H1 (cell line): ENCODE results near the gene RASAL1. TPM values are rescaled to one million over a fixed set of nuclear protein-coding genes. Genes with fewer than 3 reads are reported as not detected.

Experiments
- CEBPB ChIP-seq: IDR thresholded peaks from 2 replicates; pipeline ENCODE4 v1.6.1; 2012; ENCODE audit warnings: low read depth, low read length
- CHD7 ChIP-seq: fragments of 300-600 bp; sonication (generic); IDR thresholded peaks from 2 replicates; pipeline ENCODE4 v1.7.1; 2012; ENCODE audit warnings: low read length, moderate library complexity, mild to moderate bottlenecking, inconsistent platforms; ENCODE audit not compliant: insufficient replicate concordance
- EP300 ChIP-seq, 2 experiments: IDR thresholded peaks; 1 replicate in 1 of 2; 2 replicates in 1 of 2; pipeline ENCODE4 v1.6.1; 2011 to 2012; ENCODE audit warnings: low read depth in 2 of 2, low read length in 2 of 2, mild to moderate bottlenecking in 2 of 2, borderline replicate concordance in 1 of 2, inconsistent platforms in 1 of 2, moderate library complexity in 1 of 2
- HDAC6 ChIP-seq: IDR thresholded peaks from one replicate; pipeline ENCODE4 v1.7.1; 2012; ENCODE audit warnings: low read depth, mild to moderate bottlenecking, inconsistent platforms, low read length, moderate library complexity
- JUND ChIP-seq: IDR thresholded peaks from 2 replicates; pipeline ENCODE4 v1.6.1; 2011; ENCODE audit warnings: mild to moderate bottlenecking, improper control_type of control experiment, low read length
- NANOG ChIP-seq: IDR thresholded peaks from 2 replicates; pipeline ENCODE4 v1.6.1; 2011; ENCODE audit warnings: low read length, low read depth, mild to moderate bottlenecking, inconsistent platforms; ENCODE audit not compliant: insufficient read depth, poor library complexity, severe bottlenecking
- POLR2A ChIP-seq, 2 experiments: IDR thresholded peaks; 1 replicate in 1 of 2; 2 replicates in 1 of 2; pipeline ENCODE4 v1.6.1; 2011; ENCODE audit warnings: low read depth in 2 of 2, low read length in 2 of 2, mild to moderate bottlenecking in 2 of 2; ENCODE audit errors: control extremely low read depth in 1 of 2
- RBBP5 ChIP-seq: IDR thresholded peaks from 2 replicates; pipeline ENCODE4 v1.7.1; 2012; ENCODE audit warnings: low read depth, mild to moderate bottlenecking, inconsistent platforms, low read length, moderate library complexity, borderline replicate concordance
- SAP30 ChIP-seq: fragments of 300-600 bp; sonication (generic); IDR thresholded peaks from 2 replicates; pipeline ENCODE4 v1.7.1; 2012; ENCODE audit warnings: low read length, moderate library complexity, mild to moderate bottlenecking, inconsistent platforms; ENCODE audit not compliant: insufficient read depth, insufficient replicate concordance
- YY1 ChIP-seq: IDR thresholded peaks from 2 replicates; pipeline ENCODE4 v1.6.1; 2011; ENCODE audit warnings: low read depth, mild to moderate bottlenecking, low read length
- polyA plus RNA-seq, 7 experiments: library from polyadenylated mRNA; depleted of rRNA in 3 of 7; stranded (reverse) in 5 of 7; unstranded in 2 of 7; fragments of >200 nt in 5 of 7; fragments of 200-250 nt in 2 of 7; gene quantifications; 1 replicate in 5 of 7; 2 replicates in 1 of 7; 4 replicates in 1 of 7; pipeline versions ENCODE4 v1.2.1 to v1.2.3, GENCODE V29; 2011 to 2013; ENCODE audit warnings: missing spikeins in 2 of 7, mixed read lengths in 2 of 7
- total RNA-seq: library from RNA; stranded (reverse); fragmentation: NEBNext Ultra II Directional; extraction: Animal tissue kit (Norgen Biotek cat#: 25700); gene quantifications from 2 replicates; pipeline ENCODE4 v1.2.1, GENCODE V29; 2021
- TF ChIP-seq, protein P1 (sequence below): IDR thresholded peaks from 2 replicates; pipeline ENCODE4 v1.6.1; 2011; ENCODE audit warnings: low read length, improper control_type of control experiment

RASAL1 gene
- total and polyA plus RNA-seq, 2 of the 8 experiments (the other 6 are each of a cell fraction or from before 2014, with no cell fraction given) = 3.7 to 5.0 TPM

- no peak for TF ChIP-seq CHD7
- TF ChIP-seq, protein P1, sequence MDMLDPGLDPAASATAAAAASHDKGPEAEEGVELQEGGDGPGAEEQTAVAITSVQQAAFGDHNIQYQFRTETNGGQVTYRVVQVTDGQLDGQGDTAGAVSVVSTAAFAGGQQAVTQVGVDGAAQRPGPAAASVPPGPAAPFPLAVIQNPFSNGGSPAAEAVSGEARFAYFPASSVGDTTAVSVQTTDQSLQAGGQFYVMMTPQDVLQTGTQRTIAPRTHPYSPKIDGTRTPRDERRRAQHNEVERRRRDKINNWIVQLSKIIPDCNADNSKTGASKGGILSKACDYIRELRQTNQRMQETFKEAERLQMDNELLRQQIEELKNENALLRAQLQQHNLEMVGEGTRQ = no peak
- TF ChIP-seq NANOG = no peak
- TF ChIP-seq SAP30 = no peak
- TF ChIP-seq RBBP5 = no peak
- no peak for TF ChIP-seq JUND
- no peak for TF ChIP-seq POLR2A (IDR thresholded peaks at IDR 0.05; ENCODE audit: control extremely low read depth in 1 of 2, low read depth in 2 of 2, low read length in 2 of 2)
- no peak for TF ChIP-seq EP300 (IDR thresholded peaks at IDR 0.05; ENCODE audit: borderline replicate concordance in 1 of 2, low read depth in 2 of 2, low read length in 2 of 2)
- TF ChIP-seq YY1 = no peak
- no peak for TF ChIP-seq CEBPB
- TF ChIP-seq HDAC6 = no peak
These were observed 4.0 kb downstream of the RASAL1 start (continued) for GRCh38 chr12:113131556-113131955.
